GM23248 (cell line): ENCODE measurements around the gene NEK10. TPM values are rescaled to one million over a fixed set of nuclear protein-coding genes. Genes with fewer than 3 reads are reported as not detected.

ENCODE experiments used
- DNase-seq: peaks from one replicate; pipeline ENCODE4 v3.0.0-alpha.2; 2015
- H2AFZ ChIP-seq: fragments of 200-600 bp; sonication (generic); 2 replicates; pipeline ENCODE4 v1.6.1; 2016; ENCODE audit warnings: antibody characterized with exemption
- H3F3A ChIP-seq: fragments of 200-600 bp; sonication (generic); 2 replicates; pipeline ENCODE4 v1.6.1; 2016; ENCODE audit warnings: mild to moderate bottlenecking, antibody characterized with exemption, mixed run types; ENCODE audit not compliant: insufficient read depth
- H3K27ac ChIP-seq: fragments of 200-600 bp; sonication (generic); 2 replicates; pipeline ENCODE4 v1.5.1; 2016; ENCODE audit warnings: mild to moderate bottlenecking
- H3K27me3 ChIP-seq: fragments of 200-600 bp; sonication (generic); replicated peaks from 2 replicates; pipeline ENCODE4 v1.6.1; 2016; ENCODE audit warnings: mild to moderate bottlenecking; ENCODE audit not compliant: insufficient read depth
- H3K36me3 ChIP-seq: fragments of 200-600 bp; sonication (generic); 2 replicates; pipeline ENCODE4 v1.6.1; 2016; ENCODE audit warnings: low read depth, mild to moderate bottlenecking
- H3K4me1 ChIP-seq: fragments of 200-600 bp; sonication (generic); 2 replicates; pipeline ENCODE4 v1.6.1; 2016; ENCODE audit warnings: mild to moderate bottlenecking; ENCODE audit not compliant: insufficient read depth
- H3K4me2 ChIP-seq: fragments of 200-600 bp; sonication (generic); one replicate; pipeline ENCODE4 v1.6.1; 2016; ENCODE audit warnings: mild to moderate bottlenecking; ENCODE audit not compliant: unreplicated experiment
- H3K4me3 ChIP-seq: fragments of 200-600 bp; sonication (generic); 2 replicates; pipeline ENCODE4 v1.5.1; 2016; ENCODE audit warnings: mild to moderate bottlenecking
- H3K79me2 ChIP-seq: fragments of 200-600 bp; sonication (generic); 2 replicates; pipeline ENCODE4 v1.6.1; 2016; ENCODE audit warnings: mild to moderate bottlenecking; ENCODE audit not compliant: insufficient read depth
- H3K9ac ChIP-seq: fragments of 200-600 bp; sonication (generic); 2 replicates; pipeline ENCODE4 v1.6.1; 2016; ENCODE audit warnings: mild to moderate bottlenecking
- H3K9me2 ChIP-seq: fragments of 200-600 bp; sonication (generic); 2 replicates; pipeline ENCODE4 v1.6.1; 2016; ENCODE audit warnings: mixed run types, mild to moderate bottlenecking, moderate library complexity; ENCODE audit not compliant: insufficient read depth
- H3K9me3 ChIP-seq: fragments of 200-600 bp; sonication (generic); one replicate; pipeline ENCODE4 v1.6.1; 2017; ENCODE audit warnings: low read depth
- H4K20me1 ChIP-seq: fragments of 200-600 bp; sonication (generic); 2 replicates; pipeline ENCODE4 v1.6.0; 2016; ENCODE audit not compliant: insufficient read depth
- EZH2 ChIP-seq: fragments of 200-600 bp; sonication (generic); IDR thresholded peaks from 2 replicates; pipeline ENCODE4 v1.6.1; 2018; ENCODE audit warnings: antibody characterized with exemption, mild to moderate bottlenecking; ENCODE audit not compliant: insufficient read depth, poor library complexity, severe bottlenecking
- EZH2phosphoT487 ChIP-seq: fragments of 200-600 bp; sonication (generic); IDR thresholded peaks from 2 replicates; pipeline ENCODE4 v1.6.1; 2018; ENCODE audit warnings: antibody characterized with exemption, moderate library complexity, mild to moderate bottlenecking, low read depth; ENCODE audit not compliant: insufficient read depth
- WGBS, 2 experiments: methylation state at CpG; one replicate each; pipeline ENCODE4 v1.1.6; 2015 to 2017; ENCODE audit warnings: low lambda C conversion rate in 2 of 2, low coverage in 1 of 2; ENCODE audit errors: missing lambda C conversion rate in 2 of 2; 5-methylcytosine and 5-hydroxymethylcytosine counted together
- in situ Hi-C: fragments of 300-500 bp; cut with MboI; formaldehyde crosslinking; loops from 2 replicates; pipeline ENCODE4 v1.15.0; 2020
- polyA plus RNA-seq: library from polyadenylated mRNA; unstranded; fragments of >200 nt; fragmentation: Nextera tagmentation; extraction: Ambion mirVana; gene quantifications from 2 replicates; pipeline ENCODE4 v1.2.1, GENCODE V29; 2016
- small RNA-seq: library from RNA; depleted of rRNA; stranded (forward); fragments of <200 nt; gene quantifications from one replicate; pipeline ENCODE3, GENCODE V24; 2014; ENCODE audit warnings: low read depth, low replicate concordance
- total RNA-seq: library from RNA; depleted of rRNA; stranded (reverse); fragments of >200 nt; shearing (Covaris generic); gene quantifications from 2 replicates; pipeline ENCODE4 v1.2.3, GENCODE V29; 2014; rRNA removed

The NEK10 gene
- total and polyA plus RNA-seq, 2 experiments from 2014 or later: 3.2 to 7.6 TPM

- no peak overlapping the region for H3K27ac ChIP-seq
- no peaks in the 10 kb centered on the region for H3K79me2 ChIP-seq
- no peaks in the 10 kb centered on the region for H3K9me2 ChIP-seq
- H4K20me1 ChIP-seq: no peaks in the 10 kb centered on the region
- no peak overlapping the region for H3K4me3 ChIP-seq
- no peak overlapping the region for H3K4me2 ChIP-seq
- H2AFZ ChIP-seq: no peak overlapping the region
- no peak overlapping the region for H3K9ac ChIP-seq
- no peaks in the 10 kb centered on the region for H3F3A ChIP-seq
- in situ Hi-C loops: no loop called here
- DNase-seq: no peak
- TF ChIP-seq EZH2phosphoT487 (no peak), EZH2 (no peak)
- no peaks in the 10 kb centered on the region for H3K9me3 ChIP-seq
- no peaks in the 10 kb centered on the region; the same call in 1 of the 2 replicates for H3K27me3 ChIP-seq
- no peaks in the 10 kb centered on the region for H3K36me3 ChIP-seq
- 6 to 7% methylated on average over 3 of the region's 3 CpGs for WGBS, 2 experiments
- no peaks in the 10 kb centered on the region for H3K4me1 ChIP-seq
Observed at GRCh38 chr3:27073912-27074311, 295.3 kb downstream of the NEK10 start.

- Histone ChIP-seq H3K79me2 (no peaks in the 10 kb centered on the region), H3K4me2 (no peak overlapping the region), H3K9ac (no peak overlapping the region), H3K9me2 (no peaks in the 10 kb centered on the region), H2AFZ (no peak overlapping the region), H3K27me3 (no peaks in the 10 kb centered on the region; the same call in 1 of the 2 replicates), H3K36me3 (no peaks in the 10 kb centered on the region), H4K20me1 (no peaks in the 10 kb centered on the region), H3F3A (no peaks in the 10 kb centered on the region), H3K9me3 (no peaks in the 10 kb centered on the region), H3K4me1 (no peaks in the 10 kb centered on the region), H3K27ac (no peak overlapping the region), H3K4me3 (no peak overlapping the region)
- TF ChIP-seq EZH2 (no peak), EZH2phosphoT487 (no peak)
- DNase-seq: no peak
- in situ Hi-C loops: no loop called here
- 8 to 10% methylated on average over 8 of the region's 8 CpGs for WGBS, 2 experiments
Observed at GRCh38 chr3:27072810-27073651, 296.2 kb downstream of the NEK10 start.

- in situ Hi-C loops: no loop called here
- no peak for DNase-seq
- no peak for TF ChIP-seq EZH2
- TF ChIP-seq EZH2phosphoT487: no peak
- Histone ChIP-seq H3K9ac (no peak overlapping the region), H3K4me1 (no peaks in the 10 kb centered on the region), H3K4me3 (no peak overlapping the region), H3F3A (no peaks in the 10 kb centered on the region), H3K27ac (no peak overlapping the region), H3K9me2 (no peaks in the 10 kb centered on the region; the same call in 1 of the 2 replicates), H2AFZ (no peak overlapping the region), H3K9me3 (no peaks in the 10 kb centered on the region), H3K4me2 (no peak overlapping the region), H3K79me2 (no peaks in the 10 kb centered on the region), H3K36me3 (no peaks in the 10 kb centered on the region), H4K20me1 (no peaks in the 10 kb centered on the region), H3K27me3 (no peaks in the 10 kb centered on the region)
- 61 to 71% methylated on average over 2 of the region's 2 CpGs for WGBS, 2 experiments
Observed at GRCh38 chr3:27060336-27060735, 308.8 kb downstream of the NEK10 start.

Small RNA genes lying within 50 kb of the gene (small RNA-seq; reads per million reads assigned to genes)
- not detected for gene MINOS1P3
- not detected for gene RNU6-342P

Other genes starting within 250 kb of the NEK10 start
- 73.4 and 81.6 TPM in 2 replicates for gene SLC4A7, start 115.0 kb upstream of the NEK10 start, total RNA-seq
- gene SLC4A7, start 115.0 kb upstream of the NEK10 start, polyA plus RNA-seq: 22.9 and 25.5 TPM in 2 replicates